GM12874 (cell line): ENCODE measurements around the gene AK1.

ENCODE experiments used
- CTCF ChIP-seq: IDR thresholded peaks from 2 replicates; pipeline ENCODE4 v1.5.1; 2011; ENCODE audit warnings: low read depth, mild to moderate bottlenecking, control low read depth, low read length, moderate library complexity; ENCODE audit not compliant: insufficient read depth

Gene AK1

GRCh38 chr9:127887792-127888191, 10.3 kb upstream of the AK1 start:
- TF ChIP-seq CTCF = peak; percentile 31; the same call in 1 of the 2 replicates

- no peak for TF ChIP-seq CTCF
These were observed 9.0 kb upstream of the AK1 start for GRCh38 chr9:127886401-127886972.

GRCh38 chr9:127885508-127886281, 8.2 kb upstream of the AK1 start:
- no peak for TF ChIP-seq CTCF

- no peak for TF ChIP-seq CTCF
These were observed 7.6 kb upstream of the AK1 start for GRCh38 chr9:127884976-127885490.

- no peak for TF ChIP-seq CTCF
These were observed 7.0 kb upstream of the AK1 start for GRCh38 chr9:127884427-127884911.

GRCh38 chr9:127883959-127884358, 6.5 kb upstream of the AK1 start:
- TF ChIP-seq CTCF = no peak

- TF ChIP-seq CTCF = no peak
These were observed 2.7 kb upstream of the AK1 start for GRCh38 chr9:127880143-127880542.
